HG03460 (cell line): ENCODE data around the gene ZNF292.
"Not testable (repeated sequence)": the region's sequence is repeated elsewhere in the genome, so short reads cannot be mapped to it uniquely, and the experiment has no call there.

Experiments
- ATAC-seq: cut with Tn5 transposase; IDR thresholded peaks from one replicate; pipeline ENCODE4 v1.9.1; 2021; ENCODE audit not compliant: unreplicated experiment

The ZNF292 gene

DNA sequence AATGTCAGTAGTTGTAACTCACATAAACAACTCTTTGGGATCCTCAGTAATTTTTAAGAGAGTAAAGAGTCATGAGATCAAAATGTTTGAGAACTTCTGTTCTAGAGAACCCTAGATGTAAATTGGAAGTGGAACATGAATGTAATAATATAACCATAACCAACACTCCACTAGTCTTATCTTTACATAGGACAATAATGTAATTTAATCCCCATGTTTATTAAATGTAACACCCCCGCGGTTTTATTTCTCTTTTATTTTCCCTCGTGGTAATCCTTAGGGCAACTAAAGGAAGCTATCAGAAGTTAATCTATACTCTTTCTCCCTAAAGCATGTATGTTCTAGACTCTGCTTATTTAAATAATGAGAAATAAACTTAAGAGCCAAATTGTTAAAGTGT, 54.4 kb downstream of the ZNF292 start:
- no peak for ATAC-seq

DNA sequence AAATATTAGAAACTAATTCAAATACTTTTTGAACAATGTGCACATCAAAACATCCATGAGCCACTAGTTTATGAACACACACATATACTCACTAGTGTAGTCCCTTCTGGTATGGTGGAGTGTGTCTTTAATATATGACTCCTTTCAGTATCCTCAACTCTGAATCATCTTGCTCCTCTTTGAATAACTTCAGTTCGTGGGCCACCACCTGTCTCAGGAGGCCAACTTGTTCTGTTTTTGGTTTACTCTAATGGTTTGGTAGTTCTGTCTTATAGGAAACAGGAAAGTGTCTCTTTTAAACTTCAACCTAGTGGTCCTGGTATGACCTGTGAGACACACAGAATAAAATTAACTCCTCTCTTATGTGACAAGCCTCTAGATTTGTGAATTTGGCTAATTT, 55.6 kb downstream of the ZNF292 start:
- ATAC-seq, result peak; percentile 96

DNA sequence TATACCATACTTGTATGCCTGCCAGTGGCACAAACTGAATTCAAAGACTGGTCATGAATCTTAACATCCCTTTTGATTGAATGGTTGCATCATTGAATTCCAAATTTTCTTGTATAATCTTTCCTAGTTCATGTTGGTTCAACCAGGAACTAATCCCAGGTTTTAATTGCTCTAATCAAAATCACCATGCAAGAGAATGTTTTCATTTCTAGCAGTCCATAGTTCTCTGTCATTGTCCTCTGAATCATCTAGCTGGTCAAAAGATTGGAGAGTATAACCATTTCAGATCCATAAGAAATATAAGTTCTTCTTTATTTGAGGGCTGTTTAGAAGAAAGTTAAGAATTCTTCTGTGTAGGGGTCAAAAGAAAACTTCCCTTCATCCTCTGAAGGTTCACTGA, 57.2 kb downstream of the ZNF292 start:
- no peak for ATAC-seq

DNA sequence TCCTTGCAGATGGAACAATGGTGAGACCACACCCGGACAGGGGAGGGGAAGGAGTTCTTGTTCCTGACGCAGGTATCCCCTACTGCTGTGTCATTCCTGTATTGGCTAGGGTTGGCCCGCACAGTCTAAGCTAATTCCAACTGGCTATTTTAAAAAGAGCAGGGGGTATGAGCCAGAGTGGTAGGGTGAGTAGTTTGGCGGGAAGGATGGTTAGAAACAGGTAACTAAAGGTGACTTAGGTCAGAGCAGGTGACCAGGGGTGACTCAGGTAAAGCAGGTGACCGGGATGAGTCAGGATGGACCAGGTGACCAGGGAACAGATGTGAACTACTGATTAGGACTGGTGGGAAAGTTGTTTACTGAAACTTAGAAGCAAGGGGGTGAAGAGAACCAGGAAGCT, 58.0 kb downstream of the ZNF292 start:
- no peak for ATAC-seq

DNA sequence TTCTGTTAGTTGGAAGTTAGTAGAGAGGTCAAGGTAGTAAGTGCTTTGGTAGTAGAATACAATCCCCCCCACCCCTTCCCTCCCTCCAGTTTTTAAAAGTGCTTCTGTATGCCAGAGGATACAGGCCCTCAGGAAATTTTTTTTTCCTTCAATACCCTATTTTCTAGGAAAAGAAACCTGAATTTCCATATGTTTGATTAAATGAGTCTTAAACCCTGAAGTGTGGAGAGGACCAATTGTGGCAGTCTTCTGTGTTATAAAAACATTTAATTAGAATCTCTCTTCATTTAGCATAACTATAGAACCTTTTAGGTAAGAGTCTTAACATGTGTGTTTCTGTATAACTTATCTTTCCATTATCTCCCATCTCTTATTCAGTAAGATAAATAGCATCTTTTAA, 59.5 kb downstream of the ZNF292 start:
- ATAC-seq, result no peak

DNA sequence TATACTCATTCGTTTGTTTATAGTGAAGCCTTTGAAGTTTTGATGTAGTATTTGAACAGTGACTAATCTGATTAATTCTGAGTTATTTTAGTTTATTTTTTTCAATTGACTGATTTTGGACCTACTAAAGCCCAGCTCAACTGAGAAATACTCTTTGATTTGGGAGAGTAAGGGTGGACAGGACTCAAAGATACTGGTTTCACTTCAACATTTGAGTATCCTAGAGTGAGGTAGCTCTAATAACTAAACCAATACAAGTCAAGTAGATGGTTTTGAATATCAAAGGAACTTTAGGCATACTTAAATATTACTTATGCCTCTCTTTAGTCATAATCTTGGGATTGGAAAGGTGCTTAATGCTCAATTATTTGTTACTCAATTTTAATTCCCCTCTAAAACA, 65.6 kb downstream of the ZNF292 start:
- peak; percentile 57 for ATAC-seq

DNA sequence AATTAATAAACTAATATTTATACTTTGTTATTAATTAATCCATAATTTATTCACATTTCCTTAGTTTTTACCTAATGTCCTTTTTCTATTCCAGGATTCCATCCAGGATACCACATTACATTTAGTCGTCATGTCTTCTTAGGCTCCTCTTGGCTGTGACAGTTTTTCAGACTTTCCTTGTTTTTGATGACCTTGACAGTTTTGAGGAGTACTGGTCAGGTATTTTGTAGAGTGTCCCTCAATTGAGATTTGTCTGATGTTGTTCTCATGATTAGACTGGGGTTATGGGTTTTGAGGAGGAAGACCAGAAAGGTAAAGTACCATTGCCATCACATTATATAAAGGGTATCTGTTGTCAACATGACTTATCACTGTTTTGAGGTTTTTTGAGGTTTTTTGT, 67.3 kb downstream of the ZNF292 start:
- ATAC-seq, result no peak

DNA sequence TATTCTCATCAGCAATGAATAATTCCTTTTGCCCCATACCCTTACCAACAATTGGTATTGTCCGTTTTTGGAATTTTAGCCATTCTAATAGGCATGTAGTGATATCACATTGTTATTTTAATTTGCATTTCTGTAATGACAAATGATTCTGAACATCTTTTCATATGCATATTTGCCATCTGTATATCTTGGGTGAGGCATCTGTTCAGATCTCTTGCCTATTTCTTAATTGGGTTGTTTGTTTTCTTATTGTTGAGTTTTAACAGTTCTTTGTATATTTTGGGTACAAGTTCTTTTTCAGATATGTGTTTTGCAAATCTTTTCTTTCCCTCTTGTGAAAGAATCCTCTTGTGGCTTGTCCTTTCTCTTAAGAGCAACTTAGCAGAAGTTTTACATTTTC, 69.6 kb downstream of the ZNF292 start:
- ATAC-seq, result no peak

DNA sequence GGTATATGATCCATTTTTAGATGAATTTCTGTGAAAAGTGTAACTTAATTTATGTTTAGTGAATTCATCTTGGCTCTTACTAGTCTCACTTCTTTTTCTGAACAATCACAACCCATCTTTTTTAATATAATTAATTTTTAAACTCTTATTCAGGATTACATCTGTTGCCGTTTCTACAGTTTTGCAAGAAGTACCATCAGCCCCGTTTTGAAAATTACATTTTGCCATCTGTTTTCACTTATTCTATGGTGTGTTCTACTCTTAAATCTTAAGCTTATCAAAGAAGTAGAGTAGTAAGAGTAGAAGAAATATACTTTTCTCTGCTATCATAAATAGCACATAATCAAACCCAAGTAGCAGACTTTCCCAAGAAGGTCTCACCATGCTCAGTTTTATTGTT, 70.1 kb downstream of the ZNF292 start:
- no peak for ATAC-seq

DNA sequence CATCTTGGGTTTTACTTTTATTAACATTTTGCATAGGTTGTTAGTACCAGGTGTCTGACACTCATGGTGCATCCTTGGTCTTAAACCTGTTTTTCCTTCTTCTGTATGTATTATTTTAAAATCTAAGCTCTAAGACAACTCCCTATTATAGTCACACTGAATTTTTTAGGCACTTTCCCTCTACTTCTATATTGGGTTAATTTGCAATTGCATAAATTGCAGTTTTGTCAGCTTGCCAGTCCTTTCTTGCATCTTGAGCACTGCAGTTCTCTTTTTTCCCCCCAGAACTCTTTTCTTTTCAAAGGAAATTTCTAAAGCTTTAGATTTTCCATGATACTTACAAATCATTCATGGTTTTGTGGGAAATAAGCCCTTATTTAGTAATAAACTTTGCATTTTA, 70.6 kb downstream of the ZNF292 start:
- ATAC-seq, result no peak

DNA sequence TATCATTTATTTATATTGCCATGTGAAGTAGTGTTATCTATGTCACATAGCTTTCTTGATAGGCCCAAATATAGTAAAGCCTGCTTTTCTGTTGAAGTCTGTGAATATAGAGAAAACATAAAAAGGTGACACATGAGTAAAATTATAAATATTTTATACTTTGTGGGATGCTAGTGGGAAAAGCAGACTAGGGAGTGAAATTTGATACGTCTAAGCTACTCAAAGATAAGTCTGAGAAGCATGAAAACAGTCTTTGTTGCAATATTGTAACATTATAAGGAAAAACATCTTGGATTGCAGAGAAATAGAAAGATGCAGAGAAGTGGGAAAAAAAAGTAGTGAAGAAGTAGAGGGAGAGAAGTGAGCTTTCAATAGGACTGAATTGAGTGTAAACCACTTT, 75.4 kb downstream of the ZNF292 start:
- no peak for ATAC-seq

DNA sequence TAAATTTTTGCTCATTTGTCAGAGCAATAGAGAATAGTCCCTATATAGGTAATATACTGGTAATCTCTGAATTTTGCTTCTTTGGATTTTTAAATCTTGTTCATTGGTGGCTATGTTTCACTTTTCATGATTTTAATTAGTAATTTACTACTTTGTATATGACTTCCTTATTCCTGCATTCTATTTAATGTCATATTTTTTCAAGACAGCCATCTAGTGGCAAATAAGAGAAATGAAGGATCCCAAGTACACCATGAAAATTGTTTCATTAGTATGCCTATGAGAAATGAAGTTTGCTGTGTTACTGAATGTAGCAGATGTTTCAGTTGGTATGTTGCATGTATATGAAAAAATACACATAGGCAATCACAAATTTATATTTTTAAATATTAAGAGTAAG, 82.4 kb downstream of the ZNF292 start:
- no peak for ATAC-seq

DNA sequence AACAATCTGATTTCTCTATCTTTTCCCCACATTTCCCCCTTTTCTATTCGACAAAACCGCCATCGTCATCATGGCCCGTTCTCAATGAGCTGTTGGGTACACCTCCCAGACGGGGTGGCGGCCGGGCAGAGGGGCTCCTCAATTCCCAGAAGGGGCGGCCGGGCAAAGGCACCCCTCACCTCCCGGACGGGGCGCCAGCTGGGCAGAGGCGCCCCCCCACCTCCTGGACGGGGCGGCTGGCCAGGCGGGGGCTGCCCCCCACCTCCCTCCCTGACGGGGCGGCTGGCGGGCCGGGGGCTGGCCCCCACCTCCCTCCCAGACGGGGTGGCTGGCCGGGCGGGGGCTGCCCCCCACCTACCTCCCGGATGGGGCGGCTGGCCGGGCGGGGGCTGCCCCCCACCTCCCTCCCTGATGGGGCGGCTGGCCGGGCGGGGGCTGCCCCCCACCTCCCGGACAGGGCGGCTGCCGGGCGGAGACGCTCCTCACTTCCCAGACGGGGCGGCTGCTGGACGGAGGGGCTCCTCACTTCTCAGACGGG, 83.8 kb downstream of the ZNF292 start:
- ATAC-seq, result not testable (repeated sequence)

DNA sequence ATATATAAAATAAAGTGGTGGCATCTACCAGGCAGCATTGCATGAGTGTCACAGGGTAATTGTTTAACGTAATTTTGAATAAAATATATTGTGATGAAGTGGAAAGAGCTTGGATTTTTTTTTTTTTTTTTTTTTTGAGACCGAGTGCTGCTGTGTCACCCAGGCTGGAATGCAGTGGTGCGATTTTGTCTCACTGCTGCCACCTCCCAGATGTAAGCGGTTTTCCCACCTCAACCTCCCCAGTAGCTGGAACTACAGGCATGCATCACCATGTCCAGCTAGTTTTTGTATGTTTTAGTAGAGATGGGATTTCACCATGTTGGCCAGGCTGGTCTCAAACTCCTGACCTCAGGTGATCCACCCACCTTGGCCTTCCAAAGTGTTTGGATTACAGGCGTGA, 85.9 kb downstream of the ZNF292 start:
- no peak for ATAC-seq

DNA sequence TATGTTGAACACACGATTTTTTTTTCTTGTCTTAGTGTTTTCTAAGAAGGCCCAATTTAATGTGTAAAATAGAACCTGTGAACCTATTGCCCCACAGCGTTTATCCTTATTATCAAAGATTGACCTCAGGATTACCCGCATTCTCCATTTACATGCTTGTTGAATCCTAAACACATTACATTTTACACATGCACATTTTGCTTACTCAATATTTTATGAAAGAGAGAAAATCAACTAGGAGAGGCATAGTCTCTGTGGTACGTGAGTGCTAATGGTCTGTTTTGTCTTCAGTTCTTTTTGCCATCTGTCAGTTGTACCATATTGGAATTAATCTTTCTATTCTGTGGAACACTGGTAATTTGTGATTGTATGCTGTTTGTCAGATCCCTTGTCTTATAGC, 86.9 kb downstream of the ZNF292 start:
- ATAC-seq, result no peak

DNA sequence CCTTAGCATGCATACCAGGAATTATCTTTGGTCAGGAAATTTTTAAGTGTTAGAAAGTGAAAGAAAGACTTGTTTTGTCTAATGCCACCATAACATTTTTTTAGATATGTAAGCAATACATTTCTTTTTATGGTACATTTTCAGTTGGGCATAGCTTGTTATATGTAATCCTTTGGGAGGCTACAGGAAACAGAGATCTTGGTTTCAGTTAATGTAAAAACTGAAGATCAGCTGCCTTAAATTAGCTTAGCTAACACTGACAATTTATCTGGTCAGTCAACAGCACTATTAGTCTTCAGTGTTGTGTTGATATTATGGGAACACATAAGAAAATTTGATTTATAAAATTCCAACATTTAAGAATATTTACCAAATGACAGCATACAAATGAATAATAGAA, 88.4 kb downstream of the ZNF292 start:
- ATAC-seq, result no peak

DNA sequence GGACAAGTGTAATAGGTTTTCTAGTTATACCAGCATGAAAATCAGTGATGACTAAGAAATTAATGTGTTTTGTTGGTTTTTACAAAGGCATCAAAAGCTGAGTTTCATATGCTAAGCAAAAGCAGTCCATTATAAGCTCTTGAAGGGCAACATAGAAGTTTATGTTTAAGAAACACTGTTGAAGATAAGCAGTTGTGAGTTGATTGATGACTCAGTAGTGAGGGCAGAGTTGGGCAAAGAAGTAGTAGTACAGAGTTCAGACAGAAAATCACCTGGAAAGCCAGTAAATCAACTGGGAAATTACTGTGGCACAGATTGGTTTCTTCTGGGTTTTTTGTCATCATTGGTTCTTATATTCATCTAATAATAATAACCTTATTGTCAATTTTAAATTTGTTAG, 89.0 kb downstream of the ZNF292 start:
- no peak for ATAC-seq

DNA sequence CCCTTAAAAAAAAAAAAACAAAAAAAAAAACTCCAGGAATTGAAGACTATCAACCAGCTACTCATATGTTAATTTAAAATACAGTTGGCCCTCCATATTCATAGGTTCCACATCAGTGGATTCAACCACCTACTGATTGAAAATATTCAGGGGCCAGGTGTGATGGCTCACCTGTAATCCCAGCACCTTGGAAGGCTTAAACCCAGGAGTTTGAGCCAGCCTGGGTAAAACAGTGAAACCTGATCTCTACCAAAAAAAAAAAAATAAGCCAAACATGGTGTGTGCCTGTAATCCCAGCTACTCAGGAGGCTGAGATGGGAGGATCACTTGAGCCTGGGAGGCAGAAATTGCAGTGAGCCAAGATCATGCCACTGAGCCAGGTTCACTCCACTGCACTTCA, 94.7 kb downstream of the ZNF292 start:
- ATAC-seq, result no peak

DNA sequence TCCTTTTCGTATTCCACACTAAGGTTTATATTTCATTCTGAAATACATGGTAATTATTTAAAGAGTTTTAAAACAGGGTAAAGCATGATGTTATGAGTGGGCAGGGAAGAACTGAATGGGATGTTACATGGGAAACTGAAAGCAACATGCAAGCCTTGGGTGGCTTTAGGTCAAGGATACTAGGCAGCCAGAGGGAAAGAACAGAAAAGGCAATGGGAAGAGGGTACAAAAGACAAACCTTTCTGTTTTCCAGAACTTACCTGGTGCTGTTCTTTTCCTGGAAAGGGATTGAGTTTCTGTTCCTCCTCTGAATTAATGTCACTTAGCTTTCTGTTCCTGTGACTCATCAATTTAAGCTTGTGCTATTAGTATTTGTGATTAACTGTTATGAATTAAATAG, 95.9 kb downstream of the ZNF292 start:
- ATAC-seq, result no peak

DNA sequence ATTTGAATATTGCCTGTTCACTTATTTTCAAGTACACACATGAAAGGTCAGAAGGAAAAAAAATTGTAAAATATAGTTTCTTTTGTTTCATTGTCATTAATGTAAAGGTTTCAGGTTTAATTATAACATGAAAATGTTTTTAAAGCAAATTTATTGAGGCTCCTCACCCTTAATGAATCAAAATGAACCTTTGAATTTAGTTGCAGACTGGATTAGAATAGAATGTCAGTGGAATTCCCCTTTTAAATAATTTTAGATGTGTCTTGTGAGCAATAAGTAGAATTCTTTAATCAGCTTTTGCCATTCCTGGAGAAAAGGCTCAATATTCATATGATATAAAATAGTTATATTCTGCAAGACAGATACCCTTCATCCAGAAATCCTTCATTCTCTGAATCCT, 96.4 kb downstream of the ZNF292 start:
- ATAC-seq, result no peak

DNA sequence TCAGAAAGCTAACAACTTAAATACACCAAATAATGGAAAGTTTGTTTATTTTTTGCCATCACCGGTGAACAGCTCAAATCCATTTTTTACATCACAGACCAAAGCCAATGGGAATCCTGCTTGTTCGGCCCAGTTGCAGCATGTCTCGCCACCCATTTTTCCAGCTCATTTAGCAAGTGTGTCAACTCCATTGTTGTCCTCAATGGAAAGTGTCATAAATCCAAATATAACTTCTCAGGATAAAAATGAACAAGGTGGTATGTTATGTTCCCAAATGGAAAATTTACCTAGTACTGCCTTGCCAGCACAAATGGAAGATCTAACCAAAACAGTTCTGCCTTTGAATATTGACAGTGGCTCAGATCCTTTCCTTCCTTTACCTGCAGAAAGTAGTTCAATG, 101.7 kb downstream of the ZNF292 start:
- no peak for ATAC-seq

DNA sequence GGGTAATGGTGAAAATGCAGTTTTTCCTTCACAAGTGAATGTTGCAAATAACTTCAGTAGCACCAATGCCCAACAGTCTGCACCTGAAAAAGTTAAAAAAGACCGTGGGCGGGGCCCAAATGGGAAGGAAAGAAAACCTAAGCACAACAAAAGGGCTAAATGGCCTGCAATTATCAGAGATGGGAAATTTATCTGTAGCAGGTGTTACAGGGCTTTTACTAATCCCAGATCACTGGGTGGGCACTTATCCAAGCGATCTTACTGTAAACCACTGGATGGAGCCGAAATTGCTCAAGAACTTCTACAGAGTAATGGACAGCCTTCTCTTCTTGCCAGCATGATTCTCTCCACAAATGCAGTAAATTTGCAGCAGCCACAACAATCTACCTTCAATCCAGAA, 102.2 kb downstream of the ZNF292 start:
- ATAC-seq, result no peak

DNA sequence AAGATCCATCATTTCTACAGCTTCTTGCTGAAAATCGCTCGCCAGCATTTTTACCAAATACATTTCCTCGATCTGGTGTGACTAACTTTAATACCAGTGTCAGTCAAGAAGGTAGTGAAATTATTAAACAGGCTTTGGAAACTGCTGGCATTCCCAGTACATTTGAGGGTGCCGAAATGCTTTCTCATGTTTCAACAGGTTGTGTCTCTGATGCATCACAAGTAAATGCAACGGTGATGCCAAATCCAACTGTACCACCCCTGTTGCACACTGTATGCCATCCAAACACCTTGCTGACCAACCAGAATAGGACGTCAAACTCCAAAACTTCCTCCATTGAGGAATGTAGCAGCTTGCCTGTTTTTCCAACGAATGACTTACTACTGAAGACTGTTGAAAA, 102.6 kb downstream of the ZNF292 start:
- ATAC-seq, result no peak

DNA sequence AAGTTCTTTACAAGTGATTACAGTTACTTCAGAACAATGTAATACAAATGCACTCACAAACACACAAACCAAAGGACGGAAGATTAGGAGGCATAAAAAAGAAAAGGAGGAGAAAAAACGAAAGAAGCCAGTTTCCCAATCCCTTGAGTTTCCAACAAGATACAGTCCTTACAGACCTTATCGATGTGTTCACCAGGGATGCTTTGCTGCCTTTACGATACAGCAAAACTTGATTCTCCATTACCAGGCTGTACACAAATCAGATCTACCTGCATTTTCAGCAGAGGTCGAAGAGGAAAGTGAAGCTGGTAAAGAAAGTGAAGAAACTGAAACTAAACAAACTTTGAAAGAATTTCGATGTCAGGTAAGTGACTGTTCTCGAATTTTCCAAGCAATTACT, 104.4 kb downstream of the ZNF292 start:
- no peak for ATAC-seq
